ENCODE measurements around the gene ADCY6. TPM values are rescaled to one million over a fixed set of nuclear protein-coding genes. Genes with fewer than 3 reads are reported as not detected.

Gene ADCY6
- total RNA-seq, 2 donors from 2014 or later: 52.8 to 58.6 TPM

- H3K9me3 Mint-ChIP-seq: no peaks in the 10 kb centered on the region
- no peak overlapping the region for H3K27ac Mint-ChIP-seq
- H3K27ac ChIP-seq (ENCODE audit: low read depth, low read length): no peak overlapping the region
- peaks cover 1% of the 10 kb centered on the region for H3K27me3 Mint-ChIP-seq (ENCODE audit: insufficient read depth)
- no peaks in the 10 kb centered on the region for H3K27me3 ChIP-seq (ENCODE audit: control insufficient read depth, insufficient read depth, low read length, poor library complexity, severe bottlenecking)
- no peaks in the 10 kb centered on the region for H3K4me1 ChIP-seq (ENCODE audit: control insufficient read depth, insufficient read depth, low read length)
- H3K9ac ChIP-seq (ENCODE audit: extremely low read depth, low read length, poor library complexity, severe bottlenecking): no peak overlapping the region
- DNase-seq: no peak
- H3K4me3 Mint-ChIP-seq: no peak overlapping the region
- H3K36me3 ChIP-seq (ENCODE audit: control insufficient read depth, insufficient read depth, low read length): peaks cover 8% of the 10 kb centered on the region
- no peaks in the 10 kb centered on the region for H3K9me3 ChIP-seq (ENCODE audit: control insufficient read depth, low read length)
- peaks cover 28% of the 10 kb centered on the region for H3K36me3 Mint-ChIP-seq (ENCODE audit: low read depth)
- no peaks in the 10 kb centered on the region for H3K4me1 Mint-ChIP-seq
- no peak for TF ChIP-seq CTCF (conservative IDR thresholded peaks at IDR 0.05)
- WGBS, 2 experiments (ENCODE audit: insufficient coverage in 1 of 2, insufficient read length in 1 of 2): 85 to 91% methylated on average over 10 to 11 of the region's 11 CpGs
- no peak overlapping the region for H3K4me3 ChIP-seq (ENCODE audit: low read length)
These were observed 8.4 kb downstream of the ADCY6 start for GRCh38 chr12:48780381-48781025.

GRCh38 chr12:48779869-48780268 is 9.0 kb downstream of the ADCY6 start:
- H3K27ac ChIP-seq (ENCODE audit: low read depth, low read length): no peak overlapping the region
- H3K27ac Mint-ChIP-seq: no peak overlapping the region

GRCh38 chr12:48777501-48778400 is 11.1 kb downstream of the ADCY6 start:
- Histone ChIP-seq H3K4me1 (ENCODE audit: control insufficient read depth, insufficient read depth, low read length) (no peaks in the 10 kb centered on the region), H3K9ac (ENCODE audit: extremely low read depth, low read length, poor library complexity, severe bottlenecking) (no peak overlapping the region), H3K27me3 (ENCODE audit: control insufficient read depth, insufficient read depth, low read length, poor library complexity, severe bottlenecking) (no peaks in the 10 kb centered on the region), H3K4me3 (ENCODE audit: low read length) (no peak overlapping the region), H3K9me3 (ENCODE audit: control insufficient read depth, low read length) (no peaks in the 10 kb centered on the region), H3K27ac (ENCODE audit: low read depth, low read length) (no peak overlapping the region), H3K36me3 (ENCODE audit: control insufficient read depth, insufficient read depth, low read length) (peaks cover 33% of the 10 kb centered on the region)
- peaks cover 44% of the 10 kb centered on the region for H3K36me3 Mint-ChIP-seq (ENCODE audit: low read depth)
- H3K4me1 Mint-ChIP-seq: no peaks in the 10 kb centered on the region
- H3K27ac Mint-ChIP-seq: no peak overlapping the region
- WGBS, 2 experiments (ENCODE audit: insufficient coverage in 1 of 2, insufficient read length in 1 of 2): 83 to 89% methylated on average over 7 to 16 of the region's 16 CpGs
- no peak for DNase-seq
- no peak for TF ChIP-seq CTCF (conservative IDR thresholded peaks at IDR 0.05)
- no peaks in the 10 kb centered on the region for H3K9me3 Mint-ChIP-seq
- no peaks in the 10 kb centered on the region for H3K27me3 Mint-ChIP-seq (ENCODE audit: insufficient read depth)
- no peak overlapping the region for H3K4me3 Mint-ChIP-seq

More at GRCh38 chr12:48779869-48780268, 9.0 kb downstream of the ADCY6 start:
- no peak overlapping the region for H3K9ac ChIP-seq (ENCODE audit: extremely low read depth, low read length, poor library complexity, severe bottlenecking)
- Mint-ChIP-seq H3K4me3 (no peak overlapping the region), H3K27me3 (ENCODE audit: insufficient read depth) (no peaks in the 10 kb centered on the region), H3K9me3 (no peaks in the 10 kb centered on the region), H3K36me3 (ENCODE audit: low read depth) (peaks cover 32% of the 10 kb centered on the region), H3K4me1 (no peaks in the 10 kb centered on the region)
- no peaks in the 10 kb centered on the region for H3K27me3 ChIP-seq (ENCODE audit: control insufficient read depth, insufficient read depth, low read length, poor library complexity, severe bottlenecking)
- no peaks in the 10 kb centered on the region for H3K4me1 ChIP-seq (ENCODE audit: control insufficient read depth, insufficient read depth, low read length)
- no peaks in the 10 kb centered on the region for H3K9me3 ChIP-seq (ENCODE audit: control insufficient read depth, low read length)
- no peak overlapping the region for H3K4me3 ChIP-seq (ENCODE audit: low read length)
- peaks cover 14% of the 10 kb centered on the region for H3K36me3 ChIP-seq (ENCODE audit: control insufficient read depth, insufficient read depth, low read length)
- no peak for TF ChIP-seq CTCF (conservative IDR thresholded peaks at IDR 0.05)
- WGBS, 2 experiments (ENCODE audit: insufficient coverage in 1 of 2, insufficient read length in 1 of 2): 93 to 100% methylated on average over 1 of the region's 3 CpGs
- no peak for DNase-seq

Data from endodermal cell (in vitro differentiated cells).